SK-MEL-5 (cell line): ENCODE measurements around the gene CMYA5. TPM values are rescaled to one million over a fixed set of nuclear protein-coding genes. Genes with fewer than 3 reads are reported as not detected.
"Not testable (repeated sequence)": the region's sequence is repeated elsewhere in the genome, so short reads cannot be mapped to it uniquely, and the experiment has no call there.

Experiments used
- DNase-seq: peaks from one replicate; pipeline ENCODE4 v3.0.0-alpha.2; 2016; ENCODE audit warnings: low read depth, low spot score
- in situ Hi-C: cut with HindIII; loops from 2 replicates; pipeline ENCODE4 v1.10.0; 2016; ENCODE audit warnings: low sequenced_read_pairs, high pct_unique_total_duplicates, low pct_unique_long_range_greater_than_20kb
- total RNA-seq: library from RNA; depleted of rRNA; stranded (reverse); fragments of >200 nt; shearing (Covaris generic); gene quantifications from 2 replicates; pipeline ENCODE4 v1.2.3, GENCODE V29; 2014

The CMYA5 gene
- total RNA-seq, 1 experiment from 2014 or later: 0.05 TPM

DNA sequence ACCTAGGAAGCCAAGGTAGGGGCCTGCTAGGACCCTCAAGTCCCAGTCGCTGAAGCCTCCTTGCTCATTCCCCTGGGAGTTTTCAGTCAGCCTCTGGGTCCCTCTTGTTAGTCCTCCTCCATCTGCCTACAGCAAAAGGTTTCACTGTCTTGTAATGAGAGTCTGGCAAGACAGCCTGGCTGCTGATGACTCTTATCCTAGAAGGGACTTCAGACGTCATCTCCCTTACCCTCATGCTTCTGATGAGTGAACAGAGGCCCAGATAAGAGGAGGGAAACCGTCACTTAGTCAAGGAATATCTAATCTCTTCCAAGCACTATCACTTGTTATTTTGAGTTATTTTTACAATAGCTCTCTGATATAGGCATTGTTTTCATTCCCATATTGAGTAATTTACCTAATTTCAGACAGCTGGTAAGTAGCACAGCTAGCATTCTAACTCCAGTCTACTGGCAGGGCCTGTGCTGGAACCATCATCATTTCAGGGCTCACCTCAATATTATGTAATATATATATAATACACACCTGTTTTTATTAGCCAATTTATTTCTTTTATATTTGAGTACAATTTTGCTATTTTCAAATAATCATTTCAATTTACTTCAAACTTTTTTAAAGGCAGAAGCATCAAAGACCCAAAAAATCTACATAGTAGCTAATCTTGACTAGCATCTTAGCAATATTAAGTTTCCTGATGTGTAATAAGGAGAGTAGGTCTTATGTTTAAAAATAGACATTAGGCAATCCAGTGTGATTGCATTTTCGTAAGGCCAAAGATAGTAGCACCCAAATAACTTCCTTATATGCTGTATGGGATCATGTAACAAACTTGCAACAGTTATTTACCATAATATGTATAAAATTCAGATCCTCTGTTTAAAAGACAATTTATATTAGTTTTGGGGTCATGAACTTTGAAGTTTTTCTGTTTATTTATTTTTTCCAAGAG, 7.9 kb downstream of the CMYA5 start:
- in situ Hi-C loops: no loop called here
- DNase-seq: no peak

DNA sequence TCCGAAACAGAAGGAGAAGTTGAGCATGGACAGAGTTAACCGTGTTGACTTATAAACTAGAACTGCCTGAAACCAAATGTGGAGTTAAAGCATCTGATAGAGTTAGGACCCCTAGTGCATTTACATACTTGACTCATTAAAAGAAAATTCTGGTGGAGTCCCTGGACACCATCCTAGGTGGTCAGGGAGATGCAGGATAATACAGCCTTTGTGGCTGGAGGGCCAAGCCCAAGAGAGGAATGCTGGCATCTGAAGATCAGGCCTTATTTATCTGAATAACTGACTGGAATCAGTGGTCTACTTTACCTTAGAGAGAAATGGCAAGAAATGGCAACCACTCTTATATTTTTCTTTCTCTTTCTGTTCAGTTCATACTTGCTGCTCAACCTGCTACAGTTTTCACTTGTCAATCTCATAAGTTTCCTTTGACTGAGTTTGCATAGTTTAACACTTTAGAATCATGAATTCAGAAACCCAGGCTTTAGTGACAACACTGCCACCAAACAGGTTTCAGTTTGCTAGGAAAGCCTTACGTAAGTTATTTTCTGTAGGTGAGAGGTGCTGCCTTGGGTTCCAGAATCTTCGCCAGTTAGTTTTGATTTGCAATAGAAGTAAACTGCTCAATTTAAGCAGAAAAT, 10.2 kb downstream of the CMYA5 start:
- DNase-seq: no peak
- in situ Hi-C loops: no loop called here

DNA sequence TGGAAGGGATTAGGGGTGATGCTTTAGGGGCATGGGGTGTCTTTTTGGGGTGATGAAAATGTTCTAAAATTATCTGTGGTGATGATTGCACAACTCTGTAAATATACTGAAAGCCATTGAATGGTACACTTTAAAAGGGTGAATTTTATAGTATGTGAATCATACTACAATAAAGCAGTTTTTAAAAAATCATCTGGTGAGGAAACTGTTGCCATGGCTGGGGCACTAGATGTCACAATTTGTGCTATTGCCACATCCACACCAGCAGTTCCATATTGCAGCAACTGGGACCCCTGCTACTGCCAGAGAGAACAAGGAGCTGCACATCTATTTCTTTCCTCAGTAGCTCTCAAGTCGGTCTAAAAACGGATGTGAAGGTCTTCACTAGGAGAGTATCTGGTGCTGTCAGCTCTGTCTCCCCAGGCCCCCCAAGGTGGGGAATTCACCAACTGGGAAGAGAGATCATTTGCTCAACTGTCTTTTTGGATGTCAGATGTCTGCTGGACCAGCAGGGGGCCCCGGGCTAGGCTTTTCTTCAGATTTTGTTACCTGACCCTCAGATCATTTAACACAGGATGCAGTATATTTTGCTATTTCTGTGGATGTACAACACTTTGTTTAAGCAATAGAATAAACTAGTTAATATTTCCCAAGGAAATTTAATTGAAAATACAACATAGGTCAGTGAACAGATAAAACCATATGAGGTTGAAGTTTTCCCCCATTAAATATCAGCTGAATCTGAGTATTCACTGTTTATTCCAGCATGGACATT, 13.2 kb downstream of the CMYA5 start:
- peak; percentile 52 for DNase-seq
- in situ Hi-C loops: no loop called here

DNA sequence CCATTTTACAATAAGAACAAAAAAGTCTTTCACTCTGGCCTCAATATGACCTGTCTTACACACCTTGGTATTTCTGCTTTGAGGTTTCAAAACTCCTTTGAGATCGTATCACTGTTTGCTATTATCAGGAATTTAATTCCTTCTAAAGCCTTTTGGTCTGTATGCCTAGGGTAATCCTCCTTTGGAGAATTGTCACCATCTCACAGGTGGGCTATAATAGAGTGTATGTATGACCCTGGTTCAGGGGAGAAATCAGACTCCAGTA, 13.7 kb downstream of the CMYA5 start:
- DNase-seq: no peak
- in situ Hi-C loops: no loop called here

DNA sequence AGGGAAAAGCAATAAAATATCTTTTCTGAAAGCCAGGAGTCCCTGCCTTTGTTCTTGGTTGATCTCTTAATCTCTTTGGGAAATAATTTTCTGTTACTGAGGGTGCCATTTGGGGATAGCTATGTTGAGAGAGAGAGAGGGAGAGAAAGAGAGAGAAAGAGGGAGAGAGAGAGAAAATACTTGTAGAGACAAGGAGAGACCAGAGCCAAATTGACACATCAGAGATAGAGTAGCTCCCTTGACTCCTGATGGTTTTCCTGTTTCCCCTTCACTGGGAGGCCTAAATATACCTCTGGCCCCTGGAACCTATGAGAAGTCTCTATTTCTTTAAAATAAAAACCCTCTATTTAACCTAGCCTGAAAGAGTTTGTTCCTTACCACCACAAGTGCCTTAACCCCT, 14.9 kb downstream of the CMYA5 start:
- DNase-seq: no peak
- in situ Hi-C loops: no loop called here

DNA sequence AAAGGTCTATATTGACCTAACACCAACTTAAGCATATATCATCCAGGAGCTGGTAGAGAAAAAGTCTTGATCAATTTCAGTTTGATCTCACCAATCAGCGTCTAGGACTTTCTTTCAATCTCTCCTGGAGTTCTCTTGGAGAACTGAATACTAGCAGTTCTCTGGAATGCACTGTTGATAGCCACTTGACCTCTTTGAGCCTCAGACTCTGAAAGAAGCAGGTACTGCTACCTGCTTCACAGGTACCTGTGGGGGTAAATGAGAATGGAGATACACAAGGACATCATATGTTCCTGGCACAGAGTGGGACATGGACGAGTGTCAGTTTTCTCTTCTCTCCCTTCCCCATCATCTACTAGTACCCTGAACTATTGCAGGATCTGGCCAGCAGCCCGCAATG, 16.0 kb downstream of the CMYA5 start:
- DNase-seq: no peak
- in situ Hi-C loops: no loop called here

DNA sequence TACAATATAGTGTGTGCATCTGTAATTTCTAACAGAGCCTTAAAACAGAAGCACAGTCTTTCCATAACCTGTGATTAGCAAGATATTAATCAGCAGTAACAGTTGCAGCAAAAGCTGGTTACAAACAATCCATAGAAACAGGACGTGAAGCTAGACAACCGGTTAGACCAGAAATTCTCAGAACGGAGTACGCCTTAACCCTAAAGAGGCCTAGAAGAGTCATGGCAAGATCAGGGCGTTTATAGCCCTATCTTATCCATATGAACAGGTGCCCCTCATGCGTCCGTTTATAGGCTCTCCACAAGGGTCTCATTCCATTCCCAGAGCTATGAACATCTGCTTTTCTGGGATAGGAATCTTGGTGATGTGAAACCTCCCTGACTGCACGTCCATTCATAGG, 16.7 kb downstream of the CMYA5 start:
- in situ Hi-C loops, DNase-seq: not testable (repeated sequence)

DNA sequence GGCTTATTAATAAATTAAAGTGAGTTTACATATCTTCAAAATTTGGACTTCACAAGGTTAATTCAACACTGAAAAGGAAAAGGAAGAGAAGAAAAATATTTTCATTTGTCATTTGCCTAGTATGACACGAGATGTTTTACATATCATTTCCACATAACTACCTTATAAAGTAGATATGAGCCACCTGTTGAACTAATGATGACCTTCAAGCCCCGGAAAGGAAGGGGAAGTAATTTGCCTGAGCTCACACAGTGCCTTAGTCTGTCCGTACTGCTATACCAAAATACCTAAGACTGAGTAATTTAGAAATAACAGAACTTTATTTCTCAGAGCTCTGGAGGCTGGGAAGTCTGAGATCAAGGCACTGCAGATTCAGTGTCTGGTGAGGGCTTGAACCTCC, 17.9 kb downstream of the CMYA5 start:
- in situ Hi-C loops: no loop called here
- DNase-seq: no peak

DNA sequence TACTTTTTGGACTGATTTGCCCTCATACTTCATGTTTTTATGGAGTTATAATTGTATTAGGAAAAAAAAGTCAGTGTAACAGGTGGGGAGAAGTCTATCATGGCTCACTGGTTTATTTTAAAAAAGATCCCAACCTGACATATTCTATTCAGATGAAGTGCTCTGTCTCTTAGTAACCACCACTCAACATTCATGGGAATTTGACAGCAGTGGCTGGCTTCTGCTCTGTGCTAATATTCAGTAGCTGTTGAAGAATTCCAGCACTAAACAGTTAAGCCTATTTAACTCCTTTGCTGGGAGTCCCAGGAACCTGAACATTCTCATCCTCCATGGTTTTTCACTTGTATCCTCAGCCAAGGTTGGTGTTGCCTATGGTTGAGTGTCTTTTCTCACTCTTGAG, 23.1 kb downstream of the CMYA5 start:
- DNase-seq: no peak
- in situ Hi-C loops: no loop called here

DNA sequence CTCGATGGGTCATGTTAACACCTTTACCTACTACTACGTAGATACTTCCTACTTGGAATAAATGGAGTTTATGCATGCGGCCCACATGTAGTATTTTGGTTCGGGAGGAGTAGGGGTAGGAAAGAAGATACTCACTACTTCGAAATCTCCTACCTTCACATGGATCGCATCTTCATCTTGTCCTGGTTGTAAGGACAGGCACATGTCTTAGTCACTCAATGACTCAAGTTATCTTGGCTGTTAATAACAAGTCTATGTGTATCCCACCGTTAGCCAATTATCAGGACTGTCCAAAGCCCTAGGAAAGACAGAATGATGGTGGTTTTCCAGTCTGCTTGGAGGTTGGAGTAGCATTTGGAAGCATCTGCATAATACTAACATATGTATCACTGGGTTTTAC, 24.1 kb downstream of the CMYA5 start:
- in situ Hi-C loops: no loop called here
- no peak for DNase-seq

DNA sequence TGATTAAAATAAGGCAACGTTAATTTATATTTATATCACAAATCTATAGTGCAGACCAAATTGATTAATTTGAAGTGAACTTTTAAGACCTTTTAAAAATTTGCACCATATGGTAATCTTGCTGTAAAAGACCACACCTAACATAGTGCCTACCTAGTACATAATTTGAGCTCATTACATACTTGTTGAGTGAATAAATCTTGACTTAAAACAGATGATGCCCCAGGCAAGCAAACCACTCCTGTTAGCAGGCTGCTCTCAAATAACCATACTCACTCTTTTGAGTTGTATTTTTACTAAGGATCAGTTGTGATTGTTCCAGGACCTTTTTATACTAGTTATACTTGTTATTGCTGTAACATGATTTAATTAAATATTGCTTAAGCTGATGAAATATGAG, 27.2 kb downstream of the CMYA5 start:
- DNase-seq: no peak

DNA sequence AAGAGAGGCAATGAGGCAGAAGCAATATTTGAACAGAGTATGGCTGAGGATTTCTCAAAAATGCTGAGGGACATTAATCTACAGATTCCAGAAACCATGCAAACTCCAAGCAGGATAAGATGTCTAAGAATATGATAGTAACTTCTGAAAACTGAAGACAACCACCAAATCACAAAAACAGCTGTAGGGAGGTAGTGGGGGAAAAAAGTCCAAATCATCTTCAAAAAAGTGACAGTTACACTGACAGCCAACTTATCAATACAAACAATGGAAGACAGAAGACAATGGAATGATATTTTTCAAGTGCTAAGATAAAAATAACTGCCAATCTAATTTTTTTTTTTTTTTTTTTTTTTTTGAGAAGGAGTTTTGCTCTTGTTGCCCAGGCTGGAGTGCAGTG, 30.5 kb downstream of the CMYA5 start:
- in situ Hi-C loops: no loop called here
- no peak for DNase-seq

More for the DNA sequence above, 27.2 kb downstream of the CMYA5 start:
- in situ Hi-C loops: no loop called here

DNA sequence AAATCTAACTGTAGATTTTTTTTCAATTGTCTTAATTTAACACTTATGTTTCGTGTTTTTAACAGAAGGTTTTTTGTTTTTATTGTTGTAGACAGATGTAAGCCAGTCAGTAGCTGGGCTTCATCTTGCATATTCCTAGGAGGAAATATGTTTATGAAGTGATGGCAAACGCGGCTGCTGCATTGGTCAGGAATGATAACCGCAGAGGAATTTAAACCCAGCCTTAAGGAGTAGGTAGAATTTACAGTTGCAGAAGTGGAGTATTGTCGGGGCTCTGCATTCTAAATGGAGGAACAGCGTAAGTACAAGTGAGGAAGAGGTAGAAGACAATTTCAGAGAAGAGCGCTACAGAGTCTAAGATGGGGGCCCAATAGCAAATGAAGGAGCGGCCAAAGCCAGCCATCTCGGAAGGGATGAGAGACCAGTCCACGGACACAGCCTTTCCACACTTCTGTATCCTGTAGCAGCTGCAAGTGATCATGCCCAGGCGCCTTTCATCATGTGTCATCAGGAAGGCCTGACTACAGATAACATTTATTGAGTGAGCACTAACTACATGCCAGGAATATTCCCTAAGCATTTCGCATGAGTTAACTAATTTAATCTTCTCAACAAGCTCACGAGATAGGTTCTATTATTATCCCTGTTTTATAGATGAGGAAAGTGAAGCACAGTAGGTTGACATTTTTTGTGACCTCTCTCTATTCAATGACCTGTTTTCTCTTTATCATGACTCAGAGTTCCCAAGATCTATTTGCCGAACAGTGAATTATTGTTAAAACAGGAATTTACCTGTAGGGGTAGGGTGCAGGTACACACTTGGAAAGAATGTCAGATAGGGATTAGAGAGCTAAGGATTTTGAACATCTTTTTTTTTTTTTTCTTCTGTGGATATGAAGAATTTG, 38.1 kb downstream of the CMYA5 start:
- in situ Hi-C loops: no loop called here
- DNase-seq: no peak

DNA sequence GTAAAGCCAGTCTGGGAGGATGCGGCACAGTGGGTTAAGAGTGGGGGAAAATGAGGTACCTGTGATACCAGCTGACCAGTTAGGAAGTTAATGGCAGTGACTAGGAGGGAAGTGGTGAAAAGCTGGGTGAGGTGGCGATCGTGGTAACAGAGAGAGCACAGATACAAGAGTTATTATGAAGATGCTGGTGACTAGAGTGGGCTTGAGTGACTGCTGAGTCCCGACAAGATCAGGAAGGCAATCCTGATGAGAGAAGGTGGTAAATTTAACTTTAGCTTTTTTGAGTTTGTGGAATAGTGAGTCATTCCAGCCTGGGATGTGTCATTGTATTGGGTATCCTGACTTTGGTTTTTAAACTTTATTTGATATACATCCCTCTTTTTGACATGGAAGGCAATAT, 38.8 kb downstream of the CMYA5 start:
- in situ Hi-C loops: no loop called here
- no peak for DNase-seq

DNA sequence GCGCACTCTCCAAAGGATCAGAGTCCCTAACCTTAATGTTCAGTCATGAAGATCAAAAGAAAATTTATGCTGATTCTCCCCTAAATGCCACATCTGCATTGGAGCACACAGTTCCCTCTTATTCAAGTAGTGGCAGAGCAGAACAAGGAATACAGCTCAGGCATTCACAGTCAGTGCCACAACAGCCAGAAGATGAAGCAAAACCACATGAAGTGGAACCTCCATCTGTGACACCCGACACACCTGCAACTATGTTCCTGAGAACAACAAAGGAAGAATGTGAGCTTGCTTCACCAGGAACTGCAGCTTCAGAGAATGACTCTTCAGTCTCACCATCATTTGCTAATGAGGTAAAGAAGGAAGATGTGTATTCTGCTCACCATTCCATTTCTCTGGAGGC, 40.0 kb downstream of the CMYA5 start:
- in situ Hi-C loops: no loop called here
- DNase-seq: no peak

DNA sequence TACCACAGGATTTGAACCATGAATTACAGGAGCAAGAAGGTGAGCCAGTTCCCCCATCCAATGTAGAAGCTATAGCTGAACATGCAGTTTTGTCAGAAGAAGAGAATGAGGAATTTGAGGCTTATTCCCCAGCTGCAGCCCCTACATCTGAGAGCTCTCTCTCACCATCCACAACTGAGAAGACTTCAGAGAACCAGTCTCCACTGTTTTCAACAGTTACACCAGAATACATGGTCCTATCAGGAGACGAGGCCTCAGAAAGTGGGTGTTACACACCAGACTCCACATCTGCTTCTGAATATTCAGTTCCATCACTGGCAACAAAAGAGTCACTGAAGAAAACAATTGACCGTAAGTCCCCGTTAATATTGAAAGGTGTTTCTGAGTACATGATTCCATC, 40.9 kb downstream of the CMYA5 start:
- in situ Hi-C loops: no loop called here
- DNase-seq: no peak

DNA sequence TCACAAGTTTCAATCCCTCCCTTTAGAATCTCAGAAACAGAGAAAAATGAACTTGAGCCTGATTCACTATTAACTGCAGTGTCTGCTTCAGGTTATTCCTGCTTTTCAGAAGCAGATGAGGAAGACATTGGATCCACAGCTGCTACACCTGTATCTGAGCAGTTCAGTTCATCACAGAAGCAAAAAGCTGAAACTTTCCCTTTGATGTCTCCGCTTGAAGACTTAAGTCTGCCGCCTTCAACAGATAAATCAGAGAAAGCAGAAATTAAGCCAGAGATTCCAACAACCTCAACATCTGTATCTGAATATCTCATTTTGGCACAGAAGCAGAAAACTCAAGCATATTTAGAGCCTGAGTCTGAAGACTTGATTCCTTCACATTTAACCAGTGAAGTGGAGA, 42.1 kb downstream of the CMYA5 start:
- in situ Hi-C loops: no loop called here
- DNase-seq: no peak
